CD4-positive, alpha-beta T cell (primary cell): ENCODE data around the gene MYH14. TPM values are rescaled to one million over a fixed set of nuclear protein-coding genes. Genes with fewer than 3 reads are reported as not detected.

Experiments used
- ATAC-seq: fragments of 200-7000 bp; cut with Tn5 transposase; one replicate; pipeline ENCODE4 v1.10.0; 2022; ENCODE audit warnings: mild to moderate bottlenecking; ENCODE audit not compliant: poor library complexity
- CTCF ChIA-PET: fragments of 350-600 bp; sonication (Branson Sonifier 250); formaldehyde crosslinking; loops from one replicate; lab custom pipeline; 2021; ENCODE audit warnings: antibody characterized with exemption, inconsistent platforms; lab: Charles Lee
- POLR2A ChIA-PET: fragments of 350-600 bp; sonication (Branson Sonifier 250); formaldehyde crosslinking; loops from one replicate; lab custom pipeline; 2021; ENCODE audit warnings: antibody characterized with exemption, inconsistent platforms; lab: Charles Lee
- DNase-seq, 14 experiments: peaks; one replicate each; pipeline ENCODE4 v3.0.0-alpha.2; 2013 to 2020; ENCODE audit warnings: mixed read lengths in 2 of 14
- H3K27ac ChIP-seq, 2 donors: one replicate each; pipeline versions ENCODE4 v1.5.1 to v1.7.0; 2013; ENCODE audit warnings: low read length in 2 of 2, low read depth in 1 of 2, mild to moderate bottlenecking in 1 of 2
- H3K27me3 ChIP-seq, 2 experiments: 1 replicate in 1 of 2; 2 replicates in 1 of 2; pipeline versions ENCODE4 v1.6.1 to v1.7.0; 2013; ENCODE audit warnings: low read length in 2 of 2, control low read depth in 1 of 2, mild to moderate bottlenecking in 1 of 2, moderate library complexity in 1 of 2; ENCODE audit not compliant: insufficient read depth in 2 of 2, control insufficient read depth in 1 of 2
- H3K36me3 ChIP-seq: one replicate; pipeline ENCODE4 v1.6.1; 2013; ENCODE audit warnings: low read length, control low read depth; ENCODE audit not compliant: insufficient read depth
- H3K4me1 ChIP-seq: one replicate; pipeline ENCODE4 v1.6.1; 2013; ENCODE audit warnings: low read length, control low read depth; ENCODE audit not compliant: insufficient read depth
- H3K4me3 ChIP-seq: one replicate; pipeline ENCODE4 v1.5.1; 2013; ENCODE audit warnings: mild to moderate bottlenecking, low read length, moderate library complexity
- H3K9me3 ChIP-seq, 2 experiments: 1 replicate in 1 of 2; 2 replicates in 1 of 2; pipeline versions ENCODE4 v1.6.1 to v1.7.0; 2013; ENCODE audit warnings: low read length in 2 of 2, mild to moderate bottlenecking in 2 of 2, control low read depth in 1 of 2, moderate library complexity in 1 of 2; ENCODE audit not compliant: control insufficient read depth in 1 of 2, insufficient read depth in 1 of 2
- H3K27ac Mint-ChIP-seq: one replicate; pipeline ENCODE4 v1.8.0; 2020; ENCODE audit warnings: mixed read lengths
- H3K27me3 Mint-ChIP-seq: one replicate; pipeline ENCODE4 v1.8.0; 2021; ENCODE audit warnings: mixed read lengths
- H3K36me3 Mint-ChIP-seq: one replicate; pipeline ENCODE4 v1.8.0; 2021; ENCODE audit warnings: low read depth, mixed read lengths
- H3K4me1 Mint-ChIP-seq: one replicate; pipeline ENCODE4 v1.8.0; 2021; ENCODE audit warnings: low read depth, mixed read lengths
- H3K4me3 Mint-ChIP-seq: one replicate; pipeline ENCODE4 v1.8.0; 2020; ENCODE audit warnings: mild to moderate bottlenecking, mixed read lengths
- H3K9me3 Mint-ChIP-seq: one replicate; pipeline ENCODE4 v1.8.0; 2020; ENCODE audit warnings: mixed read lengths
- intact Hi-C, 2 experiments: fragments of 100-400 bp; cut with DNase I in 1 of 2; cut with micrococcal nuclease in 1 of 2; formaldehyde crosslinking; loops; one replicate each; pipeline versions ENCODE4 v1.15.1 to v1.9.0; 2023 to 2025; cut with DNase I, micrococcal nuclease
- total RNA-seq, 174 experiments: library from RNA in 2 of 174; stranded (reverse) in 2 of 174; gene quantifications; one replicate each; pipeline ENCODE4 v1.2.3 and lab custom pipeline; 2021 to 2026
- TF ChIP-seq, protein P1 (sequence below): fragments of 200-600 bp; IDR thresholded peaks from one replicate; pipeline ENCODE4 v1.8.0; 2022; ENCODE audit warnings: antibody characterized with exemption, mild to moderate bottlenecking

The MYH14 gene
- total RNA-seq, 2 experiments from 2014 or later = not detected

GRCh38 chr19:50268501-50268900 is 65.1 kb downstream of the MYH14 start:
- Histone ChIP-seq H3K4me3 (no peak overlapping the region), H3K36me3 (no peaks in the 10 kb centered on the region), H3K4me1 (no peaks in the 10 kb centered on the region), H3K9me3 (peaks cover 0 to 13% of the 10 kb centered on the region in 2 experiments), H3K27me3 (peaks cover 0 to 3% of the 10 kb centered on the region in 2 experiments), H3K27ac (no peak overlapping the region)
- ChIA-PET POLR2A (no interaction called here), CTCF (no interaction called here)
- Mint-ChIP-seq H3K9me3 (no peaks in the 10 kb centered on the region), H3K36me3 (no peaks in the 10 kb centered on the region), H3K4me3 (no peak overlapping the region), H3K27ac (no peak overlapping the region), H3K27me3 (peaks cover 42% of the 10 kb centered on the region), H3K4me1 (no peaks in the 10 kb centered on the region)
- TF ChIP-seq, protein P1, sequence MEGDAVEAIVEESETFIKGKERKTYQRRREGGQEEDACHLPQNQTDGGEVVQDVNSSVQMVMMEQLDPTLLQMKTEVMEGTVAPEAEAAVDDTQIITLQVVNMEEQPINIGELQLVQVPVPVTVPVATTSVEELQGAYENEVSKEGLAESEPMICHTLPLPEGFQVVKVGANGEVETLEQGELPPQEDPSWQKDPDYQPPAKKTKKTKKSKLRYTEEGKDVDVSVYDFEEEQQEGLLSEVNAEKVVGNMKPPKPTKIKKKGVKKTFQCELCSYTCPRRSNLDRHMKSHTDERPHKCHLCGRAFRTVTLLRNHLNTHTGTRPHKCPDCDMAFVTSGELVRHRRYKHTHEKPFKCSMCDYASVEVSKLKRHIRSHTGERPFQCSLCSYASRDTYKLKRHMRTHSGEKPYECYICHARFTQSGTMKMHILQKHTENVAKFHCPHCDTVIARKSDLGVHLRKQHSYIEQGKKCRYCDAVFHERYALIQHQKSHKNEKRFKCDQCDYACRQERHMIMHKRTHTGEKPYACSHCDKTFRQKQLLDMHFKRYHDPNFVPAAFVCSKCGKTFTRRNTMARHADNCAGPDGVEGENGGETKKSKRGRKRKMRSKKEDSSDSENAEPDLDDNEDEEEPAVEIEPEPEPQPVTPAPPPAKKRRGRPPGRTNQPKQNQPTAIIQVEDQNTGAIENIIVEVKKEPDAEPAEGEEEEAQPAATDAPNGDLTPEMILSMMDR = no peak
- intact Hi-C loops = no loop called here
- DNase-seq (no peak), ATAC-seq (no peak)

- no peak overlapping the region for H3K27ac Mint-ChIP-seq
- H3K4me1 Mint-ChIP-seq = no peaks in the 10 kb centered on the region
- peaks cover 0 to 3% of the 10 kb centered on the region in 2 experiments for H3K27me3 ChIP-seq
- no peak for ATAC-seq
- H3K4me1 ChIP-seq = no peaks in the 10 kb centered on the region
- H3K27ac ChIP-seq = no peak overlapping the region
- H3K9me3 ChIP-seq = peaks cover 0 to 13% of the 10 kb centered on the region in 2 experiments
- H3K9me3 Mint-ChIP-seq = no peaks in the 10 kb centered on the region
- CTCF ChIA-PET = no interaction called here
- H3K36me3 Mint-ChIP-seq = no peaks in the 10 kb centered on the region
- intact Hi-C loops = no loop called here
- no peak overlapping the region for H3K4me3 Mint-ChIP-seq
- H3K27me3 Mint-ChIP-seq = peaks cover 39% of the 10 kb centered on the region
- no peak overlapping the region for H3K4me3 ChIP-seq
- DNase-seq = no peak
- TF ChIP-seq, protein P1 = no peak
- POLR2A ChIA-PET = no interaction called here
- H3K36me3 ChIP-seq = no peaks in the 10 kb centered on the region
Observed at GRCh38 chr19:50269653-50270052, 66.2 kb downstream of the MYH14 start.

DNA sequence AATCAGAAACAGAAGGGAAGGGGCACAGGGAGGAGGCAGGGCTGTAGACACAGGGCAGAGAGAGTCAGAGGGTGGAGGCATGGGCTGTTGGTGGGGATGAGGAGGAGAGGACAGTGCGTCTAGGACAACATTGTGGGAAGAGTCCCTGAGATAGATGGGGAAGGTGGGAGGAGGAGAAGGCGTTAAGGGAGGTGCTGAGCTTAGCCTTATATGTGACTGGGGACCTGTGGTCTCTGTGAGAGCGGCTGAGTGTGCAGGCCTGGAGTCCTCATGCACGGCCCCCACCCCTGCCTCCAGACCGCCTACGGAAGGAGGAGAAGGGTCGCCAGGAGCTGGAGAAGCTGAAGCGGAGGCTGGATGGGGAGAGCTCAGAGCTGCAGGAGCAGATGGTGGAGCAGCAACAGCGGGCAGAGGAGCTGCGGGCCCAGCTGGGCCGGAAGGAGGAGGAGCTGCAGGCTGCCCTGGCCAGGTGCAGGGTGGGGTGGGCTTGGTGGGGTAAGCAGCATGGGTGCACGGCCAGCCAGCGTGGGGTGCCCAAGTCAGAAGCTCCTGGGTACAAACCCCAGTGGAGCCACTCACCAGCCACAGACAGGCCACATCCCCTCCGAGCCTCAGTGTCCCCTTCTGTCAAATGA is 69.0 kb downstream of the MYH14 start:
- H3K27ac Mint-ChIP-seq = no peak overlapping the region
- TF ChIP-seq, protein P1 = no peak
- ChIA-PET CTCF (interaction anchor here (1.7 kb wide), 1 partner anchor 20 kb away, joined by 3 read pairs; no protein-coding TSS in a partner anchor), POLR2A (no interaction called here)
- Histone ChIP-seq H3K4me1 (no peaks in the 10 kb centered on the region), H3K4me3 (no peak overlapping the region), H3K9me3 (peaks cover 0 to 13% of the 10 kb centered on the region in 2 experiments), H3K36me3 (no peaks in the 10 kb centered on the region), H3K27ac (no peak overlapping the region), H3K27me3 (peaks cover 0 to 9% of the 10 kb centered on the region in 2 experiments)
- ATAC-seq (no peak), DNase-seq (no peak)
- no peaks in the 10 kb centered on the region for H3K36me3 Mint-ChIP-seq
- H3K9me3 Mint-ChIP-seq = no peaks in the 10 kb centered on the region
- H3K4me1 Mint-ChIP-seq = no peaks in the 10 kb centered on the region
- intact Hi-C loops = no loop called here
- H3K27me3 Mint-ChIP-seq = peaks cover 28% of the 10 kb centered on the region
- H3K4me3 Mint-ChIP-seq = no peak overlapping the region
